DND-41 (cell line): ENCODE data around the gene PYGB.
A peak's percentile ranks its signal among the peaks of the same experiment; 100 is the strongest.

Experiments
- ATAC-seq: fragments of 200-7000 bp; cut with Tn5 transposase; 3 replicates; pipeline ENCODE4 v1.9.1; 2021; ENCODE audit warnings: low read depth; ENCODE audit not compliant: insufficient read depth
- DNase-seq: peaks from one replicate; pipeline ENCODE4 v3.0.0-alpha.2; 2020
- H2AFZ ChIP-seq: 2 replicates; pipeline ENCODE4 v1.6.0; 2012; ENCODE audit warnings: low read depth, low read length
- H3K27ac ChIP-seq: 2 replicates; pipeline ENCODE4 v1.5.1; 2012; ENCODE audit warnings: low read length, inconsistent platforms
- H3K27me3 ChIP-seq: fragments of 200-600 bp; sonication (generic); 2 replicates; pipeline ENCODE4 v1.6.0; 2012; ENCODE audit warnings: low read length, mild to moderate bottlenecking, inconsistent platforms; ENCODE audit not compliant: insufficient read depth, poor library complexity
- H3K36me3 ChIP-seq: 2 replicates; pipeline ENCODE4 v1.5.1; 2012; ENCODE audit warnings: low read length, inconsistent platforms; ENCODE audit not compliant: insufficient read depth
- H3K4me1 ChIP-seq: 2 replicates; pipeline ENCODE4 v1.5.1; 2012; ENCODE audit warnings: mild to moderate bottlenecking, low read length; ENCODE audit not compliant: insufficient read depth
- H3K4me2 ChIP-seq: 2 replicates; pipeline ENCODE4 v1.6.0; 2012; ENCODE audit warnings: mild to moderate bottlenecking, moderate library complexity, low read length, inconsistent platforms; ENCODE audit not compliant: insufficient read depth
- H3K4me3 ChIP-seq, 2 experiments: fragments of 200-600 bp in 1 of 2; shearing (Covaris generic) in 1 of 2; 2 replicates each; pipeline ENCODE4 v1.5.1; 2012 to 2016; ENCODE audit warnings: inconsistent platforms in 2 of 2, low read length in 2 of 2, mild to moderate bottlenecking in 2 of 2, low read depth in 1 of 2, moderate library complexity in 1 of 2
- H3K79me2 ChIP-seq: 2 replicates; pipeline ENCODE4 v1.6.0; 2012; ENCODE audit warnings: low read length, inconsistent platforms; ENCODE audit not compliant: insufficient read depth
- H3K9ac ChIP-seq: 2 replicates; pipeline ENCODE4 v1.6.0; 2012; ENCODE audit warnings: low read depth, mild to moderate bottlenecking, inconsistent platforms, low read length, moderate library complexity
- H3K9me3 ChIP-seq: 2 replicates; pipeline ENCODE4 v1.5.1; 2012; ENCODE audit warnings: low read length, moderate library complexity, mild to moderate bottlenecking, inconsistent platforms; ENCODE audit not compliant: insufficient read depth, severe bottlenecking
- H4K20me1 ChIP-seq: 2 replicates; pipeline ENCODE4 v1.6.0; 2012; ENCODE audit warnings: low read length; ENCODE audit not compliant: insufficient read depth
- EZH2 ChIP-seq: IDR thresholded peaks from 3 replicates; pipeline ENCODE4 v1.6.1; 2012; ENCODE audit warnings: borderline replicate concordance, low read depth, mild to moderate bottlenecking, moderate library complexity, low read length, inconsistent platforms; ENCODE audit not compliant: severe bottlenecking
- TF ChIP-seq, protein P1 (sequence below): IDR thresholded peaks from 2 replicates; pipeline ENCODE4 v1.5.1; 2012; ENCODE audit warnings: borderline replicate concordance, low read length, moderate library complexity, mild to moderate bottlenecking; ENCODE audit not compliant: poor library complexity, severe bottlenecking; ENCODE audit errors: extremely low read depth

Gene PYGB

DNA sequence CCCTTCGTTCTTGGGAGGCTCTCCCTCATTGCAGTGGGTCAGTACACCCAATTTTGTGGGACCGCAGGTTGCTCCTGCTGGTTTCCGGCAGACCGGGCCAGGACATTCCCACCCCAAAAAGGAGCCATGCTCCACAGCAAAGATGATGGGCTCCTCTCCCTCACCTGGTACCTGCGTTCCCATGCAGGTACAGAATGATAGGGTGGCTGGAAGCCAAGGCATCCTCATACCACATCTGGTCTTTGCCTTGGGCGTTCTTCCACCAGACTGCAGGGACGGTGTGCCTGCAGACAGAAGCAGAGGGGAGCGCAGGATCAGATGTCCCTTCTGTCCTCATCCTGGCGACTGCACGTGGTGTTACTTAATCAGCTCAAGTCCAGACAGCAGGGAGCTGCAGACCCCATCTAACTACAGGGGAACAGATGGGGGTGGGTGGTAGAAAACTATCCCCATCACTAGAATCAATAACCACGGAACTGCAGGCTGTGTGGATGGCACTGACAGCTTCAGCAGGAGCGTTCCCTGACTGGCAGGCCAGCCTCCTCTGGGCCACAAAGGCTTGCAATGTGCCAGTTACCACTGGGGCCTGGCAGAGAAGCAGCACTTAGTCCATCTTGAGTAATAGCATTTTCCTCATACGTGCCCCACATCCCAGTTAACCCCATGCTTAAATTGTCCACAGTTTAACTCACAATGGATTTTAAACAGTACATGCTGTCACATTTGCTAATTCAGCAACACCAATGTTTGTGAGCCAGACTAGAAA, 72.3 kb downstream of the PYGB start:
- Histone ChIP-seq H3K4me2 (no peak overlapping the region), H3K27ac (no peak overlapping the region), H3K27me3 (no peaks in the 10 kb centered on the region), H3K36me3 (peaks cover 85% of the 10 kb centered on the region), H2AFZ (no peak overlapping the region), H4K20me1 (peaks cover 53% of the 10 kb centered on the region), H3K9ac (no peak overlapping the region), H3K79me2 (peaks cover 63% of the 10 kb centered on the region), H3K4me1 (no peaks in the 10 kb centered on the region), H3K9me3 (no peaks in the 10 kb centered on the region), H3K4me3 (no peak overlapping the region)
- DNase-seq (no peak), ATAC-seq (no peak)
- no peak for TF ChIP-seq EZH2
- TF ChIP-seq, protein P1, sequence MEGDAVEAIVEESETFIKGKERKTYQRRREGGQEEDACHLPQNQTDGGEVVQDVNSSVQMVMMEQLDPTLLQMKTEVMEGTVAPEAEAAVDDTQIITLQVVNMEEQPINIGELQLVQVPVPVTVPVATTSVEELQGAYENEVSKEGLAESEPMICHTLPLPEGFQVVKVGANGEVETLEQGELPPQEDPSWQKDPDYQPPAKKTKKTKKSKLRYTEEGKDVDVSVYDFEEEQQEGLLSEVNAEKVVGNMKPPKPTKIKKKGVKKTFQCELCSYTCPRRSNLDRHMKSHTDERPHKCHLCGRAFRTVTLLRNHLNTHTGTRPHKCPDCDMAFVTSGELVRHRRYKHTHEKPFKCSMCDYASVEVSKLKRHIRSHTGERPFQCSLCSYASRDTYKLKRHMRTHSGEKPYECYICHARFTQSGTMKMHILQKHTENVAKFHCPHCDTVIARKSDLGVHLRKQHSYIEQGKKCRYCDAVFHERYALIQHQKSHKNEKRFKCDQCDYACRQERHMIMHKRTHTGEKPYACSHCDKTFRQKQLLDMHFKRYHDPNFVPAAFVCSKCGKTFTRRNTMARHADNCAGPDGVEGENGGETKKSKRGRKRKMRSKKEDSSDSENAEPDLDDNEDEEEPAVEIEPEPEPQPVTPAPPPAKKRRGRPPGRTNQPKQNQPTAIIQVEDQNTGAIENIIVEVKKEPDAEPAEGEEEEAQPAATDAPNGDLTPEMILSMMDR: no peak

DNA sequence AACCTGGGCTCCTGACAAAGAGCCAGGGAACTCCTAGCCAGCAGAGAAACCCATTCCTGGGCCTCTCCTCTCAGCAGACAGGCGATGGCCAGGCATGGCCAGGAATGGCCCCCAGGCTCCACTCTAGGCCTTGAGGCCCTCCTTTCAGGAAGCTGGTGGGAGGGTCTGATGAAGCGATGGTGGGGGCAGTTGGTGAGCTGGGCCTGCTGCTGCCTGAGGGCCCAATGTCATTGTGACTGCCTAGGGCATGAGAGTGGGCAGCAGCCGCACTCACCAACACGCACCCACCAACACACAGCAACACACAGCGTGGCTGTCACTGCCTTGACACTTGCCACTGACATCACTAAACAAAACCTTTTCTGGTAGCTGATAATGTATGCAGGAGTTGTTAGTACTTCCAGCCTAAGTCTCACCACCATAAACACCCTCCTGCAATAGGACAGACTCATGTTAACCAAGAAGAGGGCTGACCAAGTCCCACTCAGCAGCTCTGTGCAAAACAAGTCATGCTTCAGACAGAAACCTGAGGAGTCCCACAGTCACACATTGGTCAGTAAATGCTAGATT, 73.5 kb downstream of the PYGB start:
- no peaks in the 10 kb centered on the region for H3K4me1 ChIP-seq
- H3K4me2 ChIP-seq: no peak overlapping the region

DNA sequence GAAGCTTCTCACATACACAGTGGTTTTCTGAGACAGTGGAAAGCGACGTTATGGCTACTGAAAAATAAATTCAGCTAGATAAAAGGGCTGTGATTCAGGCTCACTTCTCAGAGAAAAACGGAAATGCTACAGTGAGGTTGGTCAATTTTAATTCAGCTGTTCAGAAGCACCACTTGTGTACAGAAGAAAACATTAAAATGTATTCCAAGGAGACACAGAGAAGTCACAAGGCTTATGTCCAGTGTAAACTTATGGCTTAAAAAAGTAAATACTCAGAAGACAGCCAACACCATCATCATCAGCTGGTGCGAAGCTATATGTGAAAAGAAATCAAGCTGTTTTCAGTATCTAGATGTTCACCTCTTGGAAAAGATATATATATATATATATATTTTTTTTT, 74.1 kb downstream of the PYGB start:
- H3K27ac ChIP-seq: no peak overlapping the region
- peaks cover 75% of the 10 kb centered on the region for H3K79me2 ChIP-seq
- peaks cover 56% of the 10 kb centered on the region for H4K20me1 ChIP-seq
- ATAC-seq: no peak
- TF ChIP-seq EZH2: no peak
- TF ChIP-seq, protein P1: no peak
- no peaks in the 10 kb centered on the region for H3K27me3 ChIP-seq
- no peak for DNase-seq
- peaks cover 73% of the 10 kb centered on the region for H3K36me3 ChIP-seq
- no peak overlapping the region for H3K4me3 ChIP-seq
- H3K9ac ChIP-seq: no peak overlapping the region
- no peak overlapping the region for H3K4me2 ChIP-seq
- no peaks in the 10 kb centered on the region for H3K4me1 ChIP-seq
- H3K9me3 ChIP-seq: no peaks in the 10 kb centered on the region
- H2AFZ ChIP-seq: no peak overlapping the region

More for the DNA sequence above, 73.5 kb downstream of the PYGB start:
- peaks cover 80% of the 10 kb centered on the region for H3K36me3 ChIP-seq
- H3K9ac ChIP-seq: no peak overlapping the region
- no peak overlapping the region for H3K27ac ChIP-seq
- ATAC-seq: no peak
- H2AFZ ChIP-seq: no peak overlapping the region
- TF ChIP-seq, protein P1: no peak
- TF ChIP-seq EZH2: no peak
- peaks cover 72% of the 10 kb centered on the region for H3K79me2 ChIP-seq
- H3K27me3 ChIP-seq: no peaks in the 10 kb centered on the region
- DNase-seq: peak; percentile 3
- peaks cover 54% of the 10 kb centered on the region for H4K20me1 ChIP-seq
- no peaks in the 10 kb centered on the region for H3K9me3 ChIP-seq
- H3K4me3 ChIP-seq: no peak overlapping the region
